HEK293 (cell line): Measurements from ENCODE around the gene SLC36A3.

Experiments used
- ZNF146 ChIP-seq: fragments of 450-650 bp; formaldehyde crosslinking; IDR thresholded peaks from 2 replicates; pipeline ENCODE4 v1.5.1; 2016; ENCODE audit warnings: missing biosample characterization, missing genetic modification characterization
- ZNF701 ChIP-seq: fragments of 450-650 bp; formaldehyde crosslinking; IDR thresholded peaks from 2 replicates; pipeline ENCODE4 v1.5.1; 2016; ENCODE audit warnings: missing biosample characterization, missing genetic modification characterization
- ZSCAN30 ChIP-seq: fragments of 450-650 bp; IDR thresholded peaks from 2 replicates; pipeline ENCODE4 v1.5.1; 2018; ENCODE audit warnings: missing biosample characterization, mild to moderate bottlenecking, missing genetic modification characterization, moderate library complexity
- TF ChIP-seq, protein P1 (sequence below): fragments of 450-650 bp; formaldehyde crosslinking; IDR thresholded peaks from 2 replicates; pipeline ENCODE4 v1.5.1; 2016; ENCODE audit warnings: missing biosample characterization, missing genetic modification characterization

GRCh38 chr5:151296478-151296830 lies 7.1 kb downstream of the SLC36A3 start:
- TF ChIP-seq, protein P1, sequence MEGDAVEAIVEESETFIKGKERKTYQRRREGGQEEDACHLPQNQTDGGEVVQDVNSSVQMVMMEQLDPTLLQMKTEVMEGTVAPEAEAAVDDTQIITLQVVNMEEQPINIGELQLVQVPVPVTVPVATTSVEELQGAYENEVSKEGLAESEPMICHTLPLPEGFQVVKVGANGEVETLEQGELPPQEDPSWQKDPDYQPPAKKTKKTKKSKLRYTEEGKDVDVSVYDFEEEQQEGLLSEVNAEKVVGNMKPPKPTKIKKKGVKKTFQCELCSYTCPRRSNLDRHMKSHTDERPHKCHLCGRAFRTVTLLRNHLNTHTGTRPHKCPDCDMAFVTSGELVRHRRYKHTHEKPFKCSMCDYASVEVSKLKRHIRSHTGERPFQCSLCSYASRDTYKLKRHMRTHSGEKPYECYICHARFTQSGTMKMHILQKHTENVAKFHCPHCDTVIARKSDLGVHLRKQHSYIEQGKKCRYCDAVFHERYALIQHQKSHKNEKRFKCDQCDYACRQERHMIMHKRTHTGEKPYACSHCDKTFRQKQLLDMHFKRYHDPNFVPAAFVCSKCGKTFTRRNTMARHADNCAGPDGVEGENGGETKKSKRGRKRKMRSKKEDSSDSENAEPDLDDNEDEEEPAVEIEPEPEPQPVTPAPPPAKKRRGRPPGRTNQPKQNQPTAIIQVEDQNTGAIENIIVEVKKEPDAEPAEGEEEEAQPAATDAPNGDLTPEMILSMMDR (tag by site-specific recombination), result no peak
- no peak for TF ChIP-seq ZSCAN30 (tag by site-specific recombination)
- TF ChIP-seq ZNF701 (tag by site-specific recombination), result no peak
- no peak for TF ChIP-seq ZNF146 (tag by site-specific recombination)
